ENCODE results near the gene SPECC1. TPM values are rescaled to one million over a fixed set of nuclear protein-coding genes. Genes with fewer than 3 reads are reported as not detected.
"Not testable (repeated sequence)": the region's sequence is repeated elsewhere in the genome, so short reads cannot be mapped to it uniquely, and the experiment has no call there.

The SPECC1 gene
- total RNA-seq, 1 donor from 2014 or later: 0.51 TPM

DNA sequence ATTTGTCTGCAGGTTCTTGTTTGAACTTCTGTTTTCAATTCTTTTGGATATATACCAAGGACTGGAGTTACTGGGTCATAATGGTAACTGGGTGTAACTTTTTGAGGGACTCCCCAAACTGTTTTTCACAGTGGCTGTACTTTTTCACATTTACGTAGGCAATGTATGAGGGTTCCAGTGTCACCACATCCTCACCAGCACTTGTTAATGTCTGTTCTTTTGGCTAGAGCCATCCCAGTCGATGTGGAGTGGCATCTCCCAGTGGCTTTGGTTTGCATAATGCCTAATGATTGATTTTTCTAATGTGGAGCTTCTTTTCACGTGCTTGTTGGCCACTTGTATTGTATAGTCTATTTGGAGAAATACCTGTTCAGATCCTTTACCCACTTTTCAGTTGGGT lies 59.3 kb downstream of the SPECC1 start:
- no peak for DNase-seq (ENCODE audit: low read depth in 2 of 2)

DNA sequence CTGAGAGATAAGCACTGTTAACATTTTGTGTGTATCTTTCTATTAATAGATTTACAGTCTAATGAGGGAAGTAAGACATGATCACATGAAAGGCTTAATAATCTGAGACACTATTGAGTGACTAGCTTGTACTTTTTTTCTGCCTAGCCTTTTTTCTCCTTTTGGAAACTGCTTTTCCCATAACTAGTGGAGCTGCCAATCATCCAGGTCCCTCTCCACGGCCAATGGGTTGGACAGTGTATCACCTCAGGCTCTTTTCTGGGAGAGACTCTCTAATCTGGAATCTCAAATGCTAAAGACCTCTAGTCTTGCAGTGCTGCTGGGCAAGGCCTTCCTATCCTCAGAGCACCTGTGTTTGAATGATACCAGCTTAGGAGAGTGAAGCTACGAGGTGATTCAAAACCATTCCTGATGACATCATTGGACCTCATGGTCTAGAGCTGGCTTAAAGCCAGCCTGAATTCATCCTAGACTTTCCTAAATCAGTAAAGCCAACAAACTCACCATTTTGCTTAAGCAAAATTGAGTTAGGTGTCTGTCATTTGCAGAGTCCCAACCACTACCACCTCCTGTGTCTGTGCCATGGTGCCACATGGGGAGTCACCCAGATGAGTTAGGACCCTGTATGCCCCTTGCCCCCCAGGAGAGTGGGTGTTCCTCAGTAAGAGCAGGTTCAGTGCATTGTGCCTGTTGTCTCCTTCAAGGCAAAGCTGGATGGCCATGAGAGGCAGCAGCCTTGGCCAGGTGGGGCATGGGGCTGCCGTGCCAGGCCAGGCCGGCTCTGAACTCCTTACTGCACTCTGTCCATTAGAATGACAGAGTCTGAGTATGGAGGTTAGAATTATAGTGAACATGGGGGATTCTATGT lies 62.9 kb downstream of the SPECC1 start:
- no peak for DNase-seq (ENCODE audit: low read depth in 2 of 2)

DNA sequence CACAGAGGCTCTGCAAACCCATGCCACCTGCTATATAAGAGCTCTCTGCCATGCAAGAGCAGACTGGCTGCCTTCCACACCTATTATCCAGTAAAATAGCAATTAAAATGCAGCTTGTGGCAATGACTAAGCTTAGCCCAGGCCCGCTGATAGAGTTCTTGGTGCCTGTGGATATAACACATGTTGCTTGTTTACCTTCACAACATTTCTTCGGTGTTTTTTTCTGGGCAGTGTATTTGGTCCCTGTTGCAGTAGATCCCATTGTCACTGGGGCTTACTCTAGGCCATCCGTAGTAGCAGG lies 63.5 kb downstream of the SPECC1 start:
- DNase-seq (ENCODE audit: low read depth in 2 of 2): no peak

GRCh38 chr17:20073055-20073979 lies 64.2 kb downstream of the SPECC1 start:
- DNase-seq (ENCODE audit: low read depth in 2 of 2): no peak

DNA sequence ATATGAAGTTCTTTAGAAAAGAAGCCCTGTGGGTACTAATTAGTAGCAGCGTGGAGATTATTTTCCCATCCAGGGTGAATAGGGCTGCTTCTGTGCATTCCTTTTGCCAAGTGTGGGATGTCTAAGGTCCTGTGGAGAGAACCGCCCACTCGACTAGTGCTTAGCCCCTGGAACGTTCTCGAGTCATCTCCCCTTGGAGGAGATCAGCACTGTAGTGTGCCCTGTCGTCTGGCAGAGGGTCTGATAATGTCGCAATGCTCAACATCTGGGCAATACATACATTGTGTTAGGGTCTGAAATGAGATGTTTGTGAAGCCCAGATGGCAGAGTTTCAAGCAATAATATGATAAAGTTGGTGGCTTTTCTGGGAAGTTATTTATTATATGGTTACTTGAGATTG lies 64.8 kb downstream of the SPECC1 start:
- no peak for DNase-seq (ENCODE audit: low read depth in 2 of 2)

DNA sequence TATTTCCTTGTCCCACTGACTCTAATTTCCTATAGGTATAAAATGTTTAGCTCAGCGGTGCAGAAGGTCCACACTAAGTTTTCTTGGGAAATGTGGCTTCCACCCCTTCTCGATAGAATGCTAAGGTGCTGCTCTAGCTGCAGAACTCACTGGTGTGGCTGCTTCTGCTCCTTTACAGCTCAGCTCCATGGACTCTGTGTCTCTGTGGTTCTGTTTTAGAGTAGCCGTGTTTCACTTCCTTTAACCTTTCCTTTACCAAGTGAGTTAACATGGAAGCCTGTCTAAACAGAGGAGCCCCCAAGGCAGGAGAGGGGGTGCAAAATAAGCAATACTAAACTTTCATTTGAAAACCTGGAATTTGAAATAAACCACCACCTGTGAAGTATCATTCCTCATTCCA lies 65.3 kb downstream of the SPECC1 start:
- no peak for DNase-seq (ENCODE audit: low read depth in 2 of 2)

- not testable (repeated sequence) for DNase-seq (ENCODE audit: low read depth in 2 of 2)
These were observed 67.0 kb downstream of the SPECC1 start for GRCh38 chr17:20076137-20076536.

DNA sequence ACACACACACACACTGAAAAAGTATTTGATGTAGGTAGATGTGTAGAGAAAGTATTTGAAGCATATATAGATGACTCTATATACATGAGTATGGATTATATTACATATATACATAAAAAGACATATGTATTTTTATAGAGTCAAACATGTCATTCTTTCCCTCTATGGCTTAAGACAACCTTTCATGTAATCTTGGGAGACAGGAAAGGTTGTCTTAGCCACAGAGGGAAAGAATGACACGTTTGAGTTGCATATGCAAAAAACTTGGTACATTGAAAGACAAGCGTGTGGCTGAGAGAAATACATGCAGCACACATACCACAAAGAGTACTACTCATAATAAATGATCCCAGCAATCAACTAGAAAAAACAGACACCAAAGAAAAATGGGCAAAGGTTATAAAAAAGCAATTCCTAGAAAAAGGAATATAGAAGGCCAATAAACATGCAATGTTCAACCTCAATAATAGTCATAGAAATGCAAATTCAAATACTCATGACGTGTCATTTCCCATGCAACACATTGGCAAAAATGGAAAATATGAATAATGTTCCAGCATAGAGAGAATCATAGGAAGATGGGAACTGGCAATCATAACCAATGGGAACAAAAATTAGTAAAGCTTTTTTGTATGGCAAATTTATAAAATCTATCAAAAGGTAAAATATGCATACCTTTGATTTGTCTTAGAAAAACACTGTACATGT lies 69.0 kb downstream of the SPECC1 start:
- no peak for DNase-seq (ENCODE audit: low read depth in 2 of 2)

- no peak for DNase-seq (ENCODE audit: low read depth in 2 of 2)
These were observed 71.4 kb downstream of the SPECC1 start for GRCh38 chr17:20080513-20080912.

- no peak for DNase-seq (ENCODE audit: low read depth in 2 of 2)
These were observed 74.1 kb downstream of the SPECC1 start for GRCh38 chr17:20083156-20083859.

DNA sequence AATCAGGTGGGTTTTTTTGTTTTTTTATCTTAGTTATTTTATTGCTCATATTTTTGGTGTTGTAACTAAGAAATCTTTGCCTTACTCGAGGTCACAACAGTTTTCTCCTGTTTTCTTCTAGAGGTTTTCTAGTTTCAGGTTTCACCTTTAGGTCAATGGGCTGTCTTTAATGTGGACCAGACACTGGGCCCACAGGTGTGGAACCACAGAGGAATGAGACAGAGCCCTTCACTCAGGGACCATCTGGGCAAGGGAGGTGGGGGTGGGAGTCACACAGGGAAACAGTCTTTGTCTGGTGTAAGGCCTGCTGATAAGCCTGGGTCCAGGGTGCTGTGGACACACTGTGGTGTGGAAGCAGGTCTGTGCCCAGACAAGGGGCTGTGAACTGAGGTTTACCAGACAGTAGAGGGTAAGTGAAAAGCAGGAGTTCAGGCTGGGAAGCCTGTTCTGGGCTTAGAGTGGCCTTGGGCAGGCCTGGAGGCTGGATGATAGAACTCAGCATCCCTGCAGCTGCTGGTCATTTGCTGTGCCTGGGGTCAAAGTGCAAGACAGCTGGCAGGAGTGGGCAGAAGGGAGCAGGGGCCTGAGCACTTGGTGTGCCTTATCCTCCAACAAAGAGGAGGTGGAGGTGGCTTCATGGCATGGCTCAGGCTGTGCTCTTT lies 75.6 kb downstream of the SPECC1 start:
- DNase-seq (ENCODE audit: low read depth in 2 of 2): no peak

- no peak for DNase-seq (ENCODE audit: low read depth in 2 of 2)
These were observed 76.2 kb downstream of the SPECC1 start for GRCh38 chr17:20085283-20085845.

GRCh38 chr17:20086416-20087076 lies 77.4 kb downstream of the SPECC1 start:
- DNase-seq (ENCODE audit: low read depth in 2 of 2): no peak

DNA sequence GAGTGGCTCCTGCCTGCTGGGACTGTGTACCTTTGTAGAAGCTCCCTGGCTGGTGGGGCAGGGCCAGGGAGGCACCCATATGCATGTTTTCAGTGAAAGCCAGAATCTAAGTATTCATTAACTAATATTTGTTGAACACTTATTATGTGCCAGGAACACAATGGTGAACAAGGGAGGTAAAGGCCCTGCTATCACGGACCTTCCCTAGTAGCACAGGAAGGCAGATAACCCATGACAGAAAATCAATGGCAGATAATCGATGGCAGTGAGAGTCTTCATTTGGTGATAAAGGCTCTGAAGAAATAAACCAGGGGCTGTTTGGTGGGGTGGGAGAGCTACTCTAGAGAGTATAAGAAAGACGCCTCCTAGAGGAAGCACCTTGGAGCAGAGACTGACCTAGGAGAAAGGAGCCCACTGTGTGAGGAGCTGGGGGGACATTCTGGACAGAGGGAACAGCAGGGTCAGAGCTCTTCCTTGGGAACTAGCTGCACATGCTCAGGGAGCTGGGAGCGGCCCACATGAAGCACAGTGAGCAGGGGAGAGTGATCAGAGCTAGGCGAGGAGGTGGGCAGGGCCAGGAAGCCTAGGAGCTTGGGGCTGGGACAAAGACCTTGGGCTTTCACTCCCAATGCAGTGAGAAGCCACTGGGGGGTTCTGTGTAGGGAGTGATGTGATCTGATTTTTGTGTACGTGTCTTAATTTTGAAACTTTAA lies 78.5 kb downstream of the SPECC1 start:
- no peak for DNase-seq (ENCODE audit: low read depth in 2 of 2)

DNA sequence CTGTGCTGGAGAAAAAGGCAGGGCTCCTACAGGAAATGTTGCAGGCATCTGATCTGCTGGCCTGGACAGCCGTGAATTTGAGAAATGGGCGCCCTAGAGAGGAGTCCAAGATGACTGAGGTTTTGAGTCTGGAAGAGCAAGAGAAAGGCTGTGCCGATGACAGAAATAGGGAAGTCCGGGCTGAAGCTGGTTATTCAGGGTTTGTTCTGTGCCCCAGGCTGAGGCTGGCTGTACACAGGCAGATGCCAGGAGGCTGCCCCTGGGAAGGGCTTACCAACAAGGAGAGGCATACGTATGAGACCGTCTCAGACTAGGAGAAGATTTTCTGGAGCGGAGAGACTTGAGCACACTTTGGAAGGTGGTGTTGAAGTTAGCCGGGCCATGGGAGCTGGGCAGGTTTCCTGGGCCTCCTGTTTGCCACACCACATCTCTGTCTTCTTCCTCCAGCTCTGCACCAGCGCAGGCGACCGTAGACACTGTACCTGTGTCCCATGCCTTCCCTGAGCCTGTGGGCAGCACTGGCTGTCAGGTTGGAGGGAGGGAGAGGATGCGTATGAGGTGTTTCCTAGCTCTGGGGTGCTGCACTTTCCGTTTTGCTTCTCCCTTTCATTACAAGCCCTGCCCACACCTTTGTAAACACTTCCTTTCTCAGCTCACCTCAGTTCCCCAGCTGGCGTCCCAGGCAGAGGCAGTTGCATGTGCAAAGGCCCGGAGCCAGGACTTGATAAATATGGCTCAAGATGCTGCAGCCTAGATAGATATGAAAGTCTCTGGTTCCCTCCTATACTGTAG lies 80.8 kb downstream of the SPECC1 start:
- DNase-seq (ENCODE audit: low read depth in 2 of 2): no peak

GRCh38 chr17:20091174-20092029 lies 82.2 kb downstream of the SPECC1 start:
- peak in 1 of 2 donors; percentile 83 for DNase-seq (ENCODE audit: low read depth in 2 of 2)

DNA sequence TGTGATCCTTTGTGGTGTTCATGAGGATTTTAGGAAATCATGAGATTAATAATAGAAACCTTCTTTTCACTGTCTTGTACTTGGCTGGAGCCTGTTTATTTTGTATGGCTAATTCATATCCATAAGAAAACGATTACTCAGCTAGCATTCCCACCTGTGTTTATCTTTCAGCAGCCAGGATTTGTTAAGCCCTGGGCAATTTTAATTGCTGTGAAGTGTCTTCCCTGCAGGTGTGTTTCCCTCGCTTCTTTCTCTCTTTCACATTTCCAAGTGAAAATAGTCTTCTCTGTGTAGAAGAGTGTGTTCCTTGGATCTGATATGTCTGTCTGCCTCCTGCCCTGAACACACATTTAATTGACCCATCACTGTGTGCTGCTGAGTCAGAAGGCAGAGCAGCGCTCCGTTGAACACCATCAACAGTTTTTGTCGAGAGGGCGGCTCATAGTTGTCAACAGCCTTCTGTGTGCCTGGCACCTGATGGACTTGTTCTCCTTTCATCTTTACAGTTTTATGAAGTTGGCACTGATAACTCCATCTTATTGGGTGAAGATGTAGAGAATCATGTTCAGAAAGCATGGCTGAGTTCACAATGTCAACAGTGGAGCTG lies 83.2 kb downstream of the SPECC1 start:
- DNase-seq (ENCODE audit: low read depth in 2 of 2): peak in 1 of 2 donors; percentile 15
